Cerebellar cortex (tissue), 1 donor: ENCODE results near the gene KANSL1L.
A peak's percentile ranks its signal among the peaks of the same experiment; 100 is the strongest.

Experiments
- DNase-seq: peaks from one replicate; pipeline ENCODE4 v3.0.0-alpha.2; 2015; ENCODE audit warnings: low spot score

KANSL1L gene

GRCh38 chr2:210000464-210001324 lies 170.5 kb downstream of the KANSL1L start:
- no peak for DNase-seq

GRCh38 chr2:209998596-209998995 lies 172.6 kb downstream of the KANSL1L start:
- DNase-seq: no peak

- DNase-seq: no peak
Observed at GRCh38 chr2:209993968-209994367, 177.2 kb downstream of the KANSL1L start.

GRCh38 chr2:209990838-209991237 lies 180.4 kb downstream of the KANSL1L start:
- DNase-seq: no peak

GRCh38 chr2:209988010-209988409 lies 183.2 kb downstream of the KANSL1L start:
- no peak for DNase-seq

- DNase-seq: no peak
Observed at GRCh38 chr2:209986415-209986814, 184.8 kb downstream of the KANSL1L start.

- no peak for DNase-seq
Observed at GRCh38 chr2:209985874-209986273, 185.3 kb downstream of the KANSL1L start.

- no peak for DNase-seq
Observed at GRCh38 chr2:209984291-209984690, 186.9 kb downstream of the KANSL1L start.

GRCh38 chr2:209977386-209978239 lies 193.6 kb downstream of the KANSL1L start:
- peak; percentile 49 for DNase-seq

GRCh38 chr2:209976698-209977385 lies 194.4 kb downstream of the KANSL1L start:
- DNase-seq: no peak

GRCh38 chr2:209974576-209974975 lies 196.6 kb downstream of the KANSL1L start:
- DNase-seq: no peak

- DNase-seq: no peak
Observed at GRCh38 chr2:209973328-209973727, 197.9 kb downstream of the KANSL1L start.
